ENCODE measurements around the gene SPATA22.

- no peak for TF ChIP-seq CTCF (CRISPR knock-in tag; IDR thresholded peaks at IDR 0.05)
- no peak for TF ChIP-seq ETV5 (CRISPR knock-in tag; IDR thresholded peaks at IDR 0.05; ENCODE audit: borderline replicate concordance)
- no peak for TF ChIP-seq PAX8 (CRISPR knock-in tag; IDR thresholded peaks at IDR 0.05; ENCODE audit: borderline replicate concordance)
- TF ChIP-seq IRF2 (CRISPR knock-in tag; IDR thresholded peaks at IDR 0.05) = no peak
- no peak for TF ChIP-seq ZMAT3 (CRISPR knock-in tag; conservative IDR thresholded peaks at IDR 0.05)
- TF ChIP-seq ZNF333 (CRISPR knock-in tag; IDR thresholded peaks at IDR 0.05; ENCODE audit: borderline replicate concordance) = no peak
- no peak for TF ChIP-seq PAXIP1 (CRISPR knock-in tag; conservative IDR thresholded peaks at IDR 0.05)
- TF ChIP-seq ZNF768 (CRISPR knock-in tag; IDR thresholded peaks at IDR 0.05) = no peak
These were observed 518 bp upstream of the SPATA22 start for GRCh38 chr17:3472137-3472536.

Data from HepG2 (cell line).